Skeletal muscle tissue (tissue), 4 donors: ENCODE data around the gene MEG3. TPM values are rescaled to one million over a fixed set of nuclear protein-coding genes. Genes with fewer than 3 reads are reported as not detected.
"Not testable (repeated sequence)": the region's sequence is repeated elsewhere in the genome, so short reads cannot be mapped to it uniquely, and the experiment has no call there.

Experiments
- H3K27ac ChIP-seq: one replicate; pipeline ENCODE4 v1.7.0; 2013; ENCODE audit warnings: mild to moderate bottlenecking, low read depth, low read length, inconsistent platforms
- H3K27me3 ChIP-seq, 3 donors: one replicate each; pipeline ENCODE4 v1.7.0; 2013; ENCODE audit warnings: low read length in 3 of 3; ENCODE audit not compliant: control insufficient read depth in 3 of 3, insufficient read depth in 3 of 3
- H3K36me3 ChIP-seq, 3 donors: one replicate each; pipeline ENCODE4 v1.7.0; 2013; ENCODE audit warnings: low read length in 3 of 3; ENCODE audit not compliant: control insufficient read depth in 3 of 3, insufficient read depth in 3 of 3
- H3K4me1 ChIP-seq, 3 donors: one replicate each; pipeline ENCODE4 v1.7.0; 2013; ENCODE audit warnings: low read length in 3 of 3, mild to moderate bottlenecking in 3 of 3; ENCODE audit not compliant: control insufficient read depth in 3 of 3, insufficient read depth in 3 of 3
- H3K4me3 ChIP-seq, 3 donors: one replicate each; pipeline ENCODE4 v1.7.0; 2013; ENCODE audit warnings: low read length in 3 of 3
- H3K9ac ChIP-seq, 3 donors: one replicate each; pipeline ENCODE4 v1.7.0; 2013; ENCODE audit warnings: low read length in 3 of 3, mild to moderate bottlenecking in 3 of 3, moderate library complexity in 2 of 3, low read depth in 1 of 3
- H3K9me3 ChIP-seq, 3 donors: one replicate each; pipeline ENCODE4 v1.7.0; 2013; ENCODE audit warnings: low read length in 3 of 3; ENCODE audit not compliant: control insufficient read depth in 3 of 3
- total RNA-seq: library from RNA; depleted of rRNA; stranded (reverse); fragments of >200 nt; gene quantifications from one replicate; pipeline ENCODE4 v1.2.3, GENCODE V29; 2014
- donor health status: Osteomylitis.

MEG3 gene
- total RNA-seq, 1 donor from 2014 or later, result 587 TPM

DNA sequence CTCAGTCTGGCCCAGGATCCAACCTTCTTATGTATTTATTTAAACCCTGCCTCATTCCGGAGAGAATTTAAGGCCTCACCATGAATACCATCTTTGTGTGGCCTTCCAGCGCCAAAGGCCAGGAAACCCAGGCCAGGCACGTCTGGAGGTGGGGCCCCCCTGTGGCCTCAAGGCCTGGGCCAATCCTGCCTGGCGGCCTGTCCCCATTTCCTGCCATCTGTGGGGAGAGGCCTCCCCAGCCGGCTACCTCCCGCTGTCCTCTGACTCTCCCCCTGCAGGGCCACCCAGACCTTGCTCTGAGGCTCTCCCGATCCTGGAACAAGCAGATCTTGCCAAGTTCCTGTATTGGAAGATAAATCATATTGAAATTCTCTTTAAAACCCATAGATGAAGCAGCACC, 37.4 kb upstream of the MEG3 start:
- no peaks in the 10 kb centered on the region for H3K4me1 ChIP-seq

DNA sequence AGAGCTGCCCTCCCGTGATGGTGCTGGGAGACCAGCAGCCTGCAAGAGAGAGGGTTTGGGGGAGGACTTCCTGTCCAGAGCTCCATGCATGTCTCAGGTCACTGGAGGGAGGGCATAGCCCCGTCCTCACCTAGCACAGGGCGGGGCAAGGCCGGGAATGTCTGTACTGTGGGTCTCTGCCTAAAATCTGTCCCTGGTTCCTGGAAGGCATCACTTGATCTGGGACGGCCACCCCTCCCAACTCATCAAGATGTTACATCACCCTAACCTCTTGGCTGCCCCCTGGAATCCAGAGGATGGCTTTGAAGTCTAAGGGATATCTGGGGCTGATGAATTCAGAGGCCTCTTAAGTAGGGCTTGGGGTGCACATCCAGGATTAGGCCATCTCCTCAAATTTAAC, 37.0 kb upstream of the MEG3 start:
- no peak overlapping the region for H3K27ac ChIP-seq
- H3K4me1 ChIP-seq, result no peaks in the 10 kb centered on the region
- peaks cover 2 to 43% (median 37%) of the 10 kb centered on the region in 3 donors for H3K27me3 ChIP-seq
- H3K9ac ChIP-seq, result no peak overlapping the region
- H3K4me3 ChIP-seq, result no peak overlapping the region
- H3K36me3 ChIP-seq, result no peaks in the 10 kb centered on the region
- H3K9me3 ChIP-seq, result no peaks in the 10 kb centered on the region

More for the DNA sequence above, 37.4 kb upstream of the MEG3 start:
- Histone ChIP-seq H3K9me3 (no peaks in the 10 kb centered on the region), H3K4me3 (no peak overlapping the region), H3K27me3 (peaks cover 2 to 43% (median 37%) of the 10 kb centered on the region in 3 donors), H3K27ac (no peak overlapping the region), H3K36me3 (no peaks in the 10 kb centered on the region), H3K9ac (no peak overlapping the region)

GRCh38 chr14:100789460-100790417, 36.2 kb upstream of the MEG3 start:
- H3K9me3 ChIP-seq, result no peaks in the 10 kb centered on the region
- peaks cover 2 to 43% (median 37%) of the 10 kb centered on the region in 3 donors for H3K27me3 ChIP-seq
- no peak overlapping the region for H3K9ac ChIP-seq
- H3K27ac ChIP-seq, result no peak overlapping the region
- no peaks in the 10 kb centered on the region for H3K36me3 ChIP-seq
- H3K4me1 ChIP-seq, result no peaks in the 10 kb centered on the region
- no peak overlapping the region for H3K4me3 ChIP-seq

DNA sequence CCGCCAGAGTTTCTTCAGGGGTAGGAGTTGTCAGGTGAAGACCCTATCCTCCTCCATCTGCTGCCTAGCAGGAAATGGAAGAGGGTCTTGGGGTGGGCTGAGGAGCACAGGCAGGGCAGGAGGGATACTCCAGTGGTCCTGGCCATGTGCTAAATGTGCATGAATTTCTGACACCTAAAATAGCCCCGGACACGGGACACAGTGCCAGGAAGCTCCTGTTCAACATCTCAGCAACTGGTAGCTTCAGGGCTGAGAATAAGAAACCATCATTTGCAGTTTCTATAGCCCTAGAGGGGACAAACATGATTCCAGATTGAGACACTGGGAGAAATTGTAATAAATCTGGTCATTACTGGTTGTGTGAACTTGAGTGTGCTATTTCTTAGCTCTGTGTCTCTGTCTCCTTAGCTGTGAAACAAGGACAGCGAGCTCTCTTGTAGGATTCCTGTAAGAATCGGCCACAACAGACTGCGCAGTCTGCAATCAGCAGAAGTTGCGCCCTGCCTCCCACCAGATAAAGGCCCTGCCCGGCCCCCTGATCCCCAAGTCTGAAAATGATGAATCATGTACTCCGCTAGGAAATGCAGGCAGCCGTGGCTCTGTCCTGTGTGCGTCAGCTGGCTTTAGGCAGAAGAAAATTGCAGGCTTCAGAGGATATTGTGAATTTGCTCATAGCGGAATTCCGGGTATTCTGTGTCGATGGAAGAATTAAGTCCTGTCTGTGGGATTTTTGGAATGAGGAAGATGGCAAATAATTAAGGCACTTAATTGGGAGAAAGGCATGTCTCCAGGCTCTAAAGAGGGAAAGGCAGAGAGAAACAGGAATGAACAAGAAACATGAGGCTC, 35.2 kb upstream of the MEG3 start:
- no peaks in the 10 kb centered on the region for H3K36me3 ChIP-seq
- peaks cover 2 to 37% (median 32%) of the 10 kb centered on the region in 3 donors for H3K27me3 ChIP-seq
- no peak overlapping the region for H3K4me3 ChIP-seq
- H3K9ac ChIP-seq, result no peak overlapping the region
- no peaks in the 10 kb centered on the region for H3K9me3 ChIP-seq
- no peak overlapping the region for H3K27ac ChIP-seq
- H3K4me1 ChIP-seq, result no peaks in the 10 kb centered on the region

- H3K27me3 ChIP-seq, result peaks cover 2 to 31% (median 27%) of the 10 kb centered on the region in 3 donors
- no peaks in the 10 kb centered on the region for H3K36me3 ChIP-seq
- H3K9ac ChIP-seq, result no peak overlapping the region
- no peaks in the 10 kb centered on the region for H3K4me1 ChIP-seq
- H3K9me3 ChIP-seq, result no peaks in the 10 kb centered on the region
- no peak overlapping the region for H3K27ac ChIP-seq
- no peak overlapping the region for H3K4me3 ChIP-seq
These were observed 34.6 kb upstream of the MEG3 start for GRCh38 chr14:100791348-100791735.

DNA sequence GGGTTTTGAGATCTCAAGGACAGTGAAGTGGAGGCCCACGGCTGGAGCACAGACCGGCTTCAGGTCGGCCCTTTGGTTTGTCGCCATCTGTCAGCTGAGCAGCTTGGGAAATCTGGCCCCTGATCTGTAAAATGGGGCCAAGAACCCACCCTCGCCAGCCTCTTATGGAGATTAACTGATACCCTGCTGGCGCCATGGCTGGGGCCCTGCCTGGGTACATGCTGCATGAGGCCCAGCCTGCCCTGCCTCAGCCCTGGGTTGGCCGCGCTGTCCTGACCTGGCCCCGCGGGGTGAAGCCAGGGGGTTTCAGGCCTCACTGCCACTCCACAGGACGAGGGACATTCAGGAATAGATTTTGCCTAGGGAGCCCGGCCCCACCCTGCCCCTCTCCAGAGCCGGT, 33.9 kb upstream of the MEG3 start:
- Histone ChIP-seq H3K4me3 (no peak overlapping the region), H3K9me3 (no peaks in the 10 kb centered on the region), H3K36me3 (no peaks in the 10 kb centered on the region), H3K4me1 (no peaks in the 10 kb centered on the region), H3K9ac (no peak overlapping the region), H3K27me3 (peaks cover 2 to 31% (median 27%) of the 10 kb centered on the region in 3 donors), H3K27ac (no peak overlapping the region)

- Histone ChIP-seq H3K27me3 (peaks cover 0 to 11% (median 7%) of the 10 kb centered on the region in 3 donors), H3K36me3 (no peaks in the 10 kb centered on the region), H3K9me3 (no peaks in the 10 kb centered on the region), H3K27ac (no peak overlapping the region), H3K9ac (no peak overlapping the region), H3K4me1 (no peaks in the 10 kb centered on the region), H3K4me3 (no peak overlapping the region)
These were observed 29.0 kb upstream of the MEG3 start for GRCh38 chr14:100796946-100797345.

DNA sequence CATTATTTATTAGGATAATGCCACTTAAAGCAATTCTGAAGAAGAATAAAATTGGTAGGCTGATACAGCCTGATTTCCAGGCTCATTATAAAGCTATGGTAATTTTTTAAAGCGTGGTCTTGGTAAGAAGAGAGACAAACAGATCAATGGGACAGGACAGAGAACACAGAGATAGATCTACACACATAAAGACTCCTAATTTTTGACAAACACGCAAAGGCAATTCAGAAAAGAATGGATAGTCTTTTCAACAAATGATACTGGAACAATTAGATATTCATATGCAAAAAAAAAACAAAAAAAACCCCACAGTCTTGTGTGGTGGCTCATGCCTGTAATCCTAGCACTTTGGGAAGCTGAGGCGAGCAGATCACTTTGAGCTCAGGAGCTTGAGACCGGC, 25.9 kb upstream of the MEG3 start:
- Histone ChIP-seq H3K27ac (no peak overlapping the region), H3K4me1 (peaks cover 5 to 13% (median 7%) of the 10 kb centered on the region in 3 donors), H3K9me3 (no peaks in the 10 kb centered on the region), H3K4me3 (no peak overlapping the region), H3K27me3 (peaks cover 0 to 7% (median 4%) of the 10 kb centered on the region in 3 donors), H3K36me3 (no peaks in the 10 kb centered on the region), H3K9ac (no peak overlapping the region)

DNA sequence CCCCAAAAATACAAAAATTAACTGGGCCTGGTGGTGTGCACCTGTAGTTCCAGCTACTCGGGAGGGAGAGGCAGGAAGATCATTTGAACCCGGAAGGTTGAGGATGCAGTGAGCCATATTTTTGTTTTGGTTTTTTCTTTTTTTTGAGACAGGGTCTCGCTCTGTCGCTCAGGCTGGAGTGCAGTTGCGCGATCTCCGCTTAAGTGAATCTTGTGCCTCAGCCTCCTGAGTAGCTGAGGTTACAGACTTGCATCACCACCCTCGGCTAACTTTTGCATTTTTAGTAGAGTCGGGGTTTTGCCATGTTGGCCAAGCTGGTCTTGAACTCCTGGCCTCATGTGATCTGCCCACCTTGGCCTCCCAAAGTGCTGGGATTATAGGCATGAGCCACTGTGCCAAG, 24.5 kb upstream of the MEG3 start:
- not testable (repeated sequence) for H3K27me3 ChIP-seq, H3K9ac ChIP-seq, H3K27ac ChIP-seq, H3K4me3 ChIP-seq, H3K9me3 ChIP-seq, H3K36me3 ChIP-seq
- peaks cover 5 to 13% (median 7%) of the 10 kb centered on the region in 3 donors for H3K4me1 ChIP-seq

DNA sequence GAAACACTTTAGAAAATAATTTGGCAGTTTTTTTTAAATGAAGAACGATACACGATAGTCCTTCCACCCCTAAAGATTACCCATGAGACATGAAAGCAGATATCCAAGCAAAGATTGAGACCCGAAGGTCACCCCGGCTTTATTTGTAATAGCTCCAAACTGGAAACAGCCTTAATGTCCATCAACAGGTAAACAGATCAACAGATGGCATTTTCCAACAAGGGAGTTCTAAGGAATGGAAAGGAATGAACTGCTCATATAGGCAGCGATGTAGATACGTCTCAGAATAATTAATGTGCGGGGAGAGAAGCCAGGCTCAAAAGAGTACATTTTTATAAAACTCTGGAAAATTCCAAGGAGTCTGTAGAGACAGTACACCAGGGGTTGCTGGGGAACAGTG, 23.7 kb upstream of the MEG3 start:
- Histone ChIP-seq H3K27ac (no peak overlapping the region), H3K27me3 (peaks cover 0 to 8% (median 7%) of the 10 kb centered on the region in 3 donors), H3K9ac (no peak overlapping the region), H3K9me3 (no peaks in the 10 kb centered on the region), H3K4me1 (peaks cover 5 to 13% (median 7%) of the 10 kb centered on the region in 3 donors), H3K4me3 (no peak overlapping the region), H3K36me3 (no peaks in the 10 kb centered on the region)
